ENCODE measurements around the gene SLFN14. TPM values are rescaled to one million over a fixed set of nuclear protein-coding genes. Genes with fewer than 3 reads are reported as not detected.

SLFN14 gene
- total and polyA plus RNA-seq, 2 experiments from 2014 or later, result 0.10 TPM; not detected in 1

- TF ChIP-seq ZNF114 (CRISPR knock-in tag; IDR thresholded peaks at IDR 0.05) (no peak), REST (IDR thresholded peaks at IDR 0.05; ENCODE audit: unreplicated experiment) (no peak), STAT1 (IDR thresholded peaks at IDR 0.05; ENCODE audit: unreplicated experiment) (no peak), ETS1 (IDR thresholded peaks at IDR 0.05) (no peak), ZNF331 (CRISPR knock-in tag; IDR thresholded peaks at IDR 0.05; ENCODE audit: low read depth) (no peak), POLR2AphosphoS5 (IDR thresholded peaks at IDR 0.05; ENCODE audit: low read depth) (no peak), EZH2 (IDR thresholded peaks at IDR 0.05; ENCODE audit: low read depth, unreplicated experiment) (no peak), NANOG (IDR thresholded peaks at IDR 0.05; ENCODE audit: borderline replicate concordance) (no peak), JUNB (IDR thresholded peaks at IDR 0.05; ENCODE audit: unreplicated experiment) (no peak)
- TF ChIP-seq, protein P1, sequence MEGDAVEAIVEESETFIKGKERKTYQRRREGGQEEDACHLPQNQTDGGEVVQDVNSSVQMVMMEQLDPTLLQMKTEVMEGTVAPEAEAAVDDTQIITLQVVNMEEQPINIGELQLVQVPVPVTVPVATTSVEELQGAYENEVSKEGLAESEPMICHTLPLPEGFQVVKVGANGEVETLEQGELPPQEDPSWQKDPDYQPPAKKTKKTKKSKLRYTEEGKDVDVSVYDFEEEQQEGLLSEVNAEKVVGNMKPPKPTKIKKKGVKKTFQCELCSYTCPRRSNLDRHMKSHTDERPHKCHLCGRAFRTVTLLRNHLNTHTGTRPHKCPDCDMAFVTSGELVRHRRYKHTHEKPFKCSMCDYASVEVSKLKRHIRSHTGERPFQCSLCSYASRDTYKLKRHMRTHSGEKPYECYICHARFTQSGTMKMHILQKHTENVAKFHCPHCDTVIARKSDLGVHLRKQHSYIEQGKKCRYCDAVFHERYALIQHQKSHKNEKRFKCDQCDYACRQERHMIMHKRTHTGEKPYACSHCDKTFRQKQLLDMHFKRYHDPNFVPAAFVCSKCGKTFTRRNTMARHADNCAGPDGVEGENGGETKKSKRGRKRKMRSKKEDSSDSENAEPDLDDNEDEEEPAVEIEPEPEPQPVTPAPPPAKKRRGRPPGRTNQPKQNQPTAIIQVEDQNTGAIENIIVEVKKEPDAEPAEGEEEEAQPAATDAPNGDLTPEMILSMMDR (conservative IDR thresholded peaks at IDR 0.05; ENCODE audit: low read depth in 2 of 2), result no peak
Observed at GRCh38 chr17:35568561-35568960, 7.9 kb upstream of the SLFN14 start (continued).

DNA sequence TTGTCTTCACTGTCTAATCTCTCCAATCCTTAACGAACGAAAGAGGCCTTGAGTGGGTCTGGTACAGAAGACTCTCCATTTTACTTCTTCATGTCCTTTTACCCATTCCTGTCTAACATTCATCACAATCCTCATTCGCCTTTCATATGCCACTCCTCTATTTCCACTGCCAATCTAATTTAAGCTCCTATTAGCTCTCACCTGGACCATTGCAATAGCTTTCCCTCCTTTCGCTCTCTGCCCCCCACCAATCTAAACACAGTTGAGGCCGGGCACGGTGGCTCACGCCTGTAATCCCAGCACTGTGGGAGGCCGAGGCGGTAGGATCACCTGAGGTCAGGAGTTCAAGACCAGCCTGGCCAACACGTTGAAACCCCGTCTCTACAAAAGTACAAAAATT is 6.3 kb upstream of the SLFN14 start:
- H3K4me3 ChIP-seq, result peak overlapping the region; percentile 93
- H3F3A ChIP-seq (replicated peaks; ENCODE audit: low read depth), result no peaks in the 10 kb centered on the region
- peaks cover 17% of the 10 kb centered on the region for H4K20me1 ChIP-seq (replicated peaks; ENCODE audit: insufficient read depth)
- no peak overlapping the region for H3K27ac ChIP-seq (ENCODE audit: low read depth)
- peaks cover 14% of the 10 kb centered on the region; the same call in 1 of the 2 replicates for H3K27me3 ChIP-seq (ENCODE audit: insufficient read depth)
- H3K9me3 Mint-ChIP-seq, result no peaks in the 10 kb centered on the region
- H3K4me3 Mint-ChIP-seq, result peak overlapping the region; percentile 97
- DNase-seq (ENCODE audit: low spot score), result no peak
- ATAC-seq, result no peak
- peaks cover 20% of the 10 kb centered on the region for H3K27me3 Mint-ChIP-seq (ENCODE audit: insufficient read depth, low read depth, poor library complexity)
- no peaks in the 10 kb centered on the region for H3K36me3 ChIP-seq (ENCODE audit: insufficient read depth)
- peak overlapping the region; percentile 49 for H3K27ac Mint-ChIP-seq
- H3K9me2 ChIP-seq (ENCODE audit: insufficient read depth), result no peaks in the 10 kb centered on the region
- H3K36me3 Mint-ChIP-seq (ENCODE audit: low read depth), result peaks cover 5% of the 10 kb centered on the region; the same call in 1 of the 3 replicates
- peaks cover 19% of the 10 kb centered on the region for H3K4me1 Mint-ChIP-seq
- peak overlapping the region; percentile 78; the same call in 1 of the 2 replicates for H2AFZ ChIP-seq
- H3K79me2 ChIP-seq (replicated peaks; ENCODE audit: insufficient read depth), result peaks cover 40% of the 10 kb centered on the region
- peak overlapping the region; percentile 73 for H3K4me2 ChIP-seq
- H3K4me1 ChIP-seq (ENCODE audit: insufficient read depth), result peaks cover 17% of the 10 kb centered on the region
- no peak for TF ChIP-seq CREB1 (CRISPR knock-in tag; IDR thresholded peaks at IDR 0.05; ENCODE audit: low read depth)
- TF ChIP-seq, protein P1 (conservative IDR thresholded peaks at IDR 0.05; ENCODE audit: low read depth in 2 of 2), result no peak
- TF ChIP-seq POLR2AphosphoS5 (IDR thresholded peaks at IDR 0.05; ENCODE audit: low read depth), result no peak
- no peak for TF ChIP-seq ZNF114 (CRISPR knock-in tag; IDR thresholded peaks at IDR 0.05)
- TF ChIP-seq REST (IDR thresholded peaks at IDR 0.05; ENCODE audit: unreplicated experiment), result no peak
- TF ChIP-seq EZH2phosphoT487 (IDR thresholded peaks at IDR 0.05; ENCODE audit: unreplicated experiment), result no peak
- TF ChIP-seq STAT1 (IDR thresholded peaks at IDR 0.05; ENCODE audit: unreplicated experiment), result no peak
- no peak for TF ChIP-seq JUNB (IDR thresholded peaks at IDR 0.05; ENCODE audit: unreplicated experiment)
- TF ChIP-seq NANOG (IDR thresholded peaks at IDR 0.05; ENCODE audit: borderline replicate concordance), result no peak
